ENCODE results near the gene GIMAP7.
"Not testable (repeated sequence)": the region's sequence is repeated elsewhere in the genome, so short reads cannot be mapped to it uniquely, and the experiment has no call there.

Gene GIMAP7

DNA sequence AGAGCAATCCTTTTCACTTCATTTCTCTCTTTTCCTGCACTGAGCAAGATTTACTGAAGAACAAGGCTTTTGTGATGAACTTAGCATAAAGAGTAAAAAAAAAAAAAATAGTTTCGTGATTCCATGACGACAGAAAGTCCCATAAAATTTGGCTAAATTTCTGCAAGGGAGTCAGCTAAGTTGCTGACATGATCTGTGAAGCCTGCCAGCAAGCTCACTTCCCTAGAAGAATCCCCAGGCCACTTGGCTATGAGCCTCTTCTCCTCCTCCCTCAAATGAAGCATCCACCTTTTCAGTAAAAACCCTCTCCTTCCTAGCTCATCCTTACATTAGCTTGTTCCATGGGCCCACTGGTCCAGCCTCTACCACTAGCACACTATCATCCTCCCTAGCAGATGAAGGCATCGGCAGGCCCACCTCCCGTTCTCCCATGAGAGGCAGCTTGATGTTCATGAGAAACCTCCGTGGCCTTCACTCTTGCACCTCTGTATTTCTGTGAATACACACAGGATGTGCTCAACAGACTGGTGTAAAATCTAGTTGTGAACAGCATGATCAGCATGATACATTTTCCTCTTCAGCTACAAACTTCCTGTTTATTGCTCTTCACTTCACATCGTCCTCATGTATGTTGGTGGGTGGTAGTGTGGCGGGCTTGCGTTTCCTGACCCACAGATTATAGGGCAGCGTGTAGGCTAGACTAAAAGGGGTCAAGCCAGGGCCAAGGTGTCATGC lies 33.3 kb upstream of the GIMAP7 start:
- Histone ChIP-seq H3K27me3 (ENCODE audit: control insufficient read depth in 2 of 2, insufficient read depth in 2 of 2, low read length in 2 of 2) (no peaks in the 10 kb centered on the region), H3K4me1 (ENCODE audit: control insufficient read depth in 2 of 2, insufficient read depth in 2 of 2, low read length in 2 of 2) (peaks cover 3 to 5% of the 10 kb centered on the region in 2 donors), H3K27ac (ENCODE audit: low read depth in 2 of 2, low read length in 2 of 2) (peak overlapping the region; percentile 59 to 76), H3K36me3 (ENCODE audit: control insufficient read depth in 2 of 2, insufficient read depth in 2 of 2, low read length in 2 of 2) (no peaks in the 10 kb centered on the region), H3K4me3 (ENCODE audit: low read length in 2 of 2) (peak overlapping the region in 1 of 2 donors; percentile 41), H3K9me3 (ENCODE audit: control insufficient read depth in 2 of 2, low read length in 2 of 2) (no peaks in the 10 kb centered on the region), H3K9ac (ENCODE audit: low read depth in 1 of 2, low read length in 2 of 2) (peak overlapping the region in 1 of 2 donors; percentile 32)

DNA sequence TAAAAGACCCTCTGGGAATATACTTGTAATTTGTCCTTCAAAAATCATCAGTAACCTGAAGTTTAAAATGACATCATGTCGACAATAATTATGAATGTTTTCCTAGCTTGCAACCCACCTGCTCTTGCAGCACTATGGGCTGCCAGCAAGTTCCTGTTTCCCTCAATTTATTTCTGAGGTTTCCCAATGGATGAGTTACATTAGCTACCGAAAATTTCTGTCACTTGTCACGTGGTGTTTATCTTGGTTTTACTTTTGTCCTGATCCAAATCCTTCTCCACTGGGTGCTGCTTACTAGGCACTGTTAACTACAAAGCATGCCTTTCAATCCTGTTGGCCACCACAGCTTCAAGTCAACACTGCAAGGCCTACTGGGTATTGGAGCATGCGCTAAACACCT lies 32.8 kb upstream of the GIMAP7 start:
- H3K9ac ChIP-seq (ENCODE audit: low read depth in 1 of 2, low read length in 2 of 2): no peak overlapping the region
- H3K36me3 ChIP-seq (ENCODE audit: control insufficient read depth in 2 of 2, insufficient read depth in 2 of 2, low read length in 2 of 2): no peaks in the 10 kb centered on the region
- peak overlapping the region; percentile 59 to 76 for H3K27ac ChIP-seq (ENCODE audit: low read depth in 2 of 2, low read length in 2 of 2)
- no peaks in the 10 kb centered on the region for H3K27me3 ChIP-seq (ENCODE audit: control insufficient read depth in 2 of 2, insufficient read depth in 2 of 2, low read length in 2 of 2)
- peaks cover 3 to 5% of the 10 kb centered on the region in 2 donors for H3K4me1 ChIP-seq (ENCODE audit: control insufficient read depth in 2 of 2, insufficient read depth in 2 of 2, low read length in 2 of 2)
- H3K9me3 ChIP-seq (ENCODE audit: control insufficient read depth in 2 of 2, low read length in 2 of 2): no peaks in the 10 kb centered on the region
- no peak overlapping the region for H3K4me3 ChIP-seq (ENCODE audit: low read length in 2 of 2)

DNA sequence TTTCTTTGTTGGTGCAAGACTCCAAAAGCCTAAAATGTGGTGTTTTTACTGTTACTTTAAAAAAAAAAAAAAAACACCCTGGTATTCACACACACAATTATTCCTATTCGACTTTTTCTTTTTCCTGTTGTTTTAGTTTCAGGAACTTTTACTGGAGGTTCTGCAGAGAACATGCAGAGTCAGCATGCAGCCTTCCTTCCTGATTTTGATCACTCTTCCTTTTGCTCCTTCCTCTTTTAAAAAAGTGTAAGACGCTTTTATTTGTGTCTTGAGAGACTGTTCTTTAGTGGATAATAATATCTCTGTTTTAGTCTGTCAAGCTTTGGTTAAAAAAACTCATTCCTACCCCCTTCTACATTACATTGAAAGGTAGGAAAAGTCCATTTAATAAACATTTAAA lies 31.2 kb upstream of the GIMAP7 start:
- H3K36me3 ChIP-seq (ENCODE audit: control insufficient read depth in 2 of 2, insufficient read depth in 2 of 2, low read length in 2 of 2); H3K9me3 ChIP-seq (ENCODE audit: control insufficient read depth in 2 of 2, low read length in 2 of 2); H3K9ac ChIP-seq (ENCODE audit: low read depth in 1 of 2, low read length in 2 of 2); H3K27me3 ChIP-seq (ENCODE audit: control insufficient read depth in 2 of 2, insufficient read depth in 2 of 2, low read length in 2 of 2); H3K4me3 ChIP-seq (ENCODE audit: low read length in 2 of 2); H3K4me1 ChIP-seq (ENCODE audit: control insufficient read depth in 2 of 2, insufficient read depth in 2 of 2, low read length in 2 of 2): not testable (repeated sequence)
- H3K27ac ChIP-seq (ENCODE audit: low read depth in 2 of 2, low read length in 2 of 2): peak overlapping the region in 1 of 2 donors; percentile 32

DNA sequence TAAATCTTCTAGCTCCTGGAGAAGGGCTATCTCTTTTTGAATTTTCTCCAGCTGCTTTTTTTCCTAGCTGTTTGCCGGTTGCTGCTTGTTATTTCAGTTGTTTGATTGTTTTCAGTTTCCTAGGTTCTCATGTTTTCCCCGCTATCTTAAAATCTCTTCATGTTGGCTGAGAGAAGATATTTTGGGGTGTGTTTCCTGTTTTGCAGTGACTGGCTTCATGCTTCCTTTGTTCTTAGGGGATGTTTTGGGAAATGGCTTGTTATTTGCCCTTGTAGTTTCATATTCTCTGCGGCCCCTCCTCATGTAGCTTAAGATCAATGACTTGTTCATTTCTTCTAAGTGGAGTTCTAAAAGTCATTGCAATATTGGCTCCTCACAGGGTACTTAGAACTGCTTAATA lies 30.6 kb upstream of the GIMAP7 start:
- not testable (repeated sequence) for H3K27me3 ChIP-seq (ENCODE audit: control insufficient read depth in 2 of 2, insufficient read depth in 2 of 2, low read length in 2 of 2); H3K4me1 ChIP-seq (ENCODE audit: control insufficient read depth in 2 of 2, insufficient read depth in 2 of 2, low read length in 2 of 2); H3K9ac ChIP-seq (ENCODE audit: low read depth in 1 of 2, low read length in 2 of 2); H3K4me3 ChIP-seq (ENCODE audit: low read length in 2 of 2); H3K36me3 ChIP-seq (ENCODE audit: control insufficient read depth in 2 of 2, insufficient read depth in 2 of 2, low read length in 2 of 2); H3K9me3 ChIP-seq (ENCODE audit: control insufficient read depth in 2 of 2, low read length in 2 of 2)
- H3K27ac ChIP-seq (ENCODE audit: low read depth in 2 of 2, low read length in 2 of 2): peak overlapping the region; percentile 29 to 32

DNA sequence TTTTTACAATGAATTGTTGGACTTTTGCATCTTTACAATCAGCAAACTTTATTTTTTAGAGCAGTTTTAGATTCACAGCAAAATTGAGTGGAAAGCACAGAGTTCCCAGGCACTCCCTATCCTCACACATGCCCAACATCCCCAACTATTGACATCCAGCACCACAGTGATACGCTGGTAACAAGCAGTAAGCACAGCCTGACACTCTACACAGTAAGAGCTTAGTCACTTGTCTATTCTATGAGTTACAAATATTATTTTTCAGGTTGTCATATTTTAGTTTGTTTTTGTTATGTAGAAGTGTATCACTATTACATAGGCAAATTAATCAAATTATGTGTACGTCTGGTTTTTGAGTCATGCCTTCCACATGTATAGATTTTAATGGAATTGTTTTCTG lies 27.0 kb upstream of the GIMAP7 start:
- H3K4me1 ChIP-seq (ENCODE audit: control insufficient read depth in 2 of 2, insufficient read depth in 2 of 2, low read length in 2 of 2): peaks cover 0 to 2% of the 10 kb centered on the region in 2 donors
- no peaks in the 10 kb centered on the region for H3K27me3 ChIP-seq (ENCODE audit: control insufficient read depth in 2 of 2, insufficient read depth in 2 of 2, low read length in 2 of 2)
- H3K36me3 ChIP-seq (ENCODE audit: control insufficient read depth in 2 of 2, insufficient read depth in 2 of 2, low read length in 2 of 2): no peaks in the 10 kb centered on the region
- no peak overlapping the region for H3K27ac ChIP-seq (ENCODE audit: low read depth in 2 of 2, low read length in 2 of 2)
- no peak overlapping the region for H3K4me3 ChIP-seq (ENCODE audit: low read length in 2 of 2)
- no peak overlapping the region for H3K9ac ChIP-seq (ENCODE audit: low read depth in 1 of 2, low read length in 2 of 2)
- no peaks in the 10 kb centered on the region for H3K9me3 ChIP-seq (ENCODE audit: control insufficient read depth in 2 of 2, low read length in 2 of 2)

DNA sequence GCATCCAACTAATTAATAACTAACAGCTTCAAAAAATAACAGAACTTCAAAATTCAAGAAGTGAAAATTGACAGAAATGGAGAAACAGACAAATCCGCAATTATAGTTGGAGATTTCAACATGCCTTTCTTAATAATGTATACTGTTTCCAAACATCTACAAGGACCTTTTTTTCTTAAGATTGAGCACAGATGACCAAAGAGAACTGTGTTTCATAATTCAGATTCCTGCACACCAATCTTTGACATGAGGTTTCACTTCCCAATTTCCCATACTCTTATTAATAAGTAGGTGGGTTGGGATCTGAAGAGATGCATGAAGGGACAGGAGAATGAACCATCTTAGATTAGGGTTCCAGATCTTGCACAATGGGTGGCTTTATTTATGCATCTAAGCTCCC lies 24.9 kb upstream of the GIMAP7 start:
- no peak overlapping the region for H3K4me3 ChIP-seq (ENCODE audit: low read length in 2 of 2)
- no peaks in the 10 kb centered on the region for H3K27me3 ChIP-seq (ENCODE audit: control insufficient read depth in 2 of 2, insufficient read depth in 2 of 2, low read length in 2 of 2)
- H3K27ac ChIP-seq (ENCODE audit: low read depth in 2 of 2, low read length in 2 of 2): no peak overlapping the region
- no peak overlapping the region for H3K9ac ChIP-seq (ENCODE audit: low read depth in 1 of 2, low read length in 2 of 2)
- no peaks in the 10 kb centered on the region for H3K9me3 ChIP-seq (ENCODE audit: control insufficient read depth in 2 of 2, low read length in 2 of 2)
- H3K4me1 ChIP-seq (ENCODE audit: control insufficient read depth in 2 of 2, insufficient read depth in 2 of 2, low read length in 2 of 2): no peaks in the 10 kb centered on the region
- no peaks in the 10 kb centered on the region for H3K36me3 ChIP-seq (ENCODE audit: control insufficient read depth in 2 of 2, insufficient read depth in 2 of 2, low read length in 2 of 2)

DNA sequence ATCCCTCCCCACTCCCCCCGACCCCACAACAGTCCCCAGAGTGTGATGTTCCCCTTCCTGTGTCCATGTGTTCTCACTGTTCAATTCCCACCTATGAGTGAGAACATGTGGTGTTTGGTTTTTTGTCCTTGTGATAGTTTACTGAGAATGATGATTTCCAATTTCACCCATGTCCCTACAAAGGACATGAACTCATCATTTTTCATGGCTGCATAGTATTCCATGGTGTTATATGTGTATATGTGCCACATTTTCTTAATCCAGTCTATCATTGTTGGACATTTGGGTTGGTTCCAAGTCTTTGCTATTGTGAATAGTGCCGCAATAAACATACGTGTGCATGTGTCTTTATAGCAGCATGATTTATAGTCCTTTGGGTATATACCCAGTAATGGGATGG lies 21.2 kb upstream of the GIMAP7 start:
- not testable (repeated sequence) for H3K27ac ChIP-seq (ENCODE audit: low read depth in 2 of 2, low read length in 2 of 2); H3K9me3 ChIP-seq (ENCODE audit: control insufficient read depth in 2 of 2, low read length in 2 of 2); H3K9ac ChIP-seq (ENCODE audit: low read depth in 1 of 2, low read length in 2 of 2); H3K4me3 ChIP-seq (ENCODE audit: low read length in 2 of 2); H3K36me3 ChIP-seq (ENCODE audit: control insufficient read depth in 2 of 2, insufficient read depth in 2 of 2, low read length in 2 of 2); H3K27me3 ChIP-seq (ENCODE audit: control insufficient read depth in 2 of 2, insufficient read depth in 2 of 2, low read length in 2 of 2); H3K4me1 ChIP-seq (ENCODE audit: control insufficient read depth in 2 of 2, insufficient read depth in 2 of 2, low read length in 2 of 2)

DNA sequence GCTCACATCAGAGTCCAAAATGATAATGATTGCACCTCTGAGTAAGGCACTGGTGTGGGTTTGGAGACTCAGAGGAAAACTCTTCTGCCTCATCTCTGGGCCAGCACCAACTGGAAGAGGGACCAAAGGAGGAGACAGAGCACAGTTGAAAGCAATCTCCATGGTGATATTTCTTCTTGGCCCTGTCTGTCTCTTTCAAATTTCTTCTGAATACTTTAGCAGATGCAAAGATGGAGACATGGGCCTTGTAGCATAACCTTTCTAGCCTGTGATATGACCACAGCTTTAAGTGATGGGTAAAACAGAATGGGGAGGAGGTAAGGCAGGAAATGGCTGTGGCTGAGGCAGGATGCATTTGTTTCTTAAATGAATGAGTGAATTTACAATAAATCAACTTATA lies 12.2 kb upstream of the GIMAP7 start:
- Histone ChIP-seq H3K4me3 (ENCODE audit: low read length in 2 of 2) (no peak overlapping the region), H3K9me3 (ENCODE audit: control insufficient read depth in 2 of 2, low read length in 2 of 2) (no peaks in the 10 kb centered on the region), H3K36me3 (ENCODE audit: control insufficient read depth in 2 of 2, insufficient read depth in 2 of 2, low read length in 2 of 2) (no peaks in the 10 kb centered on the region), H3K4me1 (ENCODE audit: control insufficient read depth in 2 of 2, insufficient read depth in 2 of 2, low read length in 2 of 2) (peaks cover 0 to 3% of the 10 kb centered on the region in 2 donors), H3K27ac (ENCODE audit: low read depth in 2 of 2, low read length in 2 of 2) (peak overlapping the region in 1 of 2 donors; percentile 33), H3K9ac (ENCODE audit: low read depth in 1 of 2, low read length in 2 of 2) (no peak overlapping the region), H3K27me3 (ENCODE audit: control insufficient read depth in 2 of 2, insufficient read depth in 2 of 2, low read length in 2 of 2) (no peaks in the 10 kb centered on the region)

DNA sequence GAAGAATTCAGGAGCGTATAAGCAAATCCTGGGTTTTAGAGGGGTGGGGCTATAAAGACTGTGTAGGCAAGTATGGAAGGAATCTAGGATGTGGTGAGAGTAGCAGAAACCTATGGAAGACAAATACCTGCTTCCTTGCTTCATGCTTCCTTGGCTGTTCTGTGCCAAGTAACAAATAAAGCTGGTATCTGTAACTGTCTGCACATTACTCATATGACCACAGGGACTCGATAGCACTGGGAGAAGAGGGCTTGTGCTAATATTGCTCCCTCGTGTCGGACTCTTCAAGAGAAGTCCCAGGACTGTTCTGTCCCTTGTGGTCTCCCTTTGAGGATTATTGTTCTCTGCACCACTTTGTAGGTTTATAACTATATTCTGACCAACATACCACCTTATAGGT lies 11.5 kb upstream of the GIMAP7 start:
- no peaks in the 10 kb centered on the region for H3K9me3 ChIP-seq (ENCODE audit: control insufficient read depth in 2 of 2, low read length in 2 of 2)
- H3K9ac ChIP-seq (ENCODE audit: low read depth in 1 of 2, low read length in 2 of 2): no peak overlapping the region
- H3K4me1 ChIP-seq (ENCODE audit: control insufficient read depth in 2 of 2, insufficient read depth in 2 of 2, low read length in 2 of 2): peaks cover 0 to 3% of the 10 kb centered on the region in 2 donors
- H3K27me3 ChIP-seq (ENCODE audit: control insufficient read depth in 2 of 2, insufficient read depth in 2 of 2, low read length in 2 of 2): no peaks in the 10 kb centered on the region
- peak overlapping the region in 1 of 2 donors; percentile 54 for H3K27ac ChIP-seq (ENCODE audit: low read depth in 2 of 2, low read length in 2 of 2)
- no peak overlapping the region for H3K4me3 ChIP-seq (ENCODE audit: low read length in 2 of 2)
- no peaks in the 10 kb centered on the region for H3K36me3 ChIP-seq (ENCODE audit: control insufficient read depth in 2 of 2, insufficient read depth in 2 of 2, low read length in 2 of 2)

DNA sequence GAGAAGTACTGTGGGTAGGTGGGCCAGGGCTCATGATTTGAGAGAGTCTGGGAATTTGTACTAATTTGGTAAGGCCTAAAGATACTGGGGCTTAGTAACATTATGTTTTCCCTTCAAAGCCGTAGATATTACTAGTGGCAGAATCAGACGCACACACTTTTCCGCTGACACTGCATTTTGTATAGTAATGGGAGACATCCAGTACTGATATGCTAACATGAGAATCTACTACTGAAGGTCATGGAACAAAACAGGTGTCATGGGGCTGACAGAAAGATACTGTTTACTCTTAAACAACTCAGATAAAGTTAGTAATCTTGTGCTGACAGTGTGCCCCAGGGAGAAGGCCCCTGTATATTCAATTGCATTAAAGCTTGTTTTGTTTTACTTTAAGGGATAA lies 11.1 kb upstream of the GIMAP7 start:
- Histone ChIP-seq H3K4me1 (ENCODE audit: control insufficient read depth in 2 of 2, insufficient read depth in 2 of 2, low read length in 2 of 2) (peaks cover 0 to 3% of the 10 kb centered on the region in 2 donors), H3K9me3 (ENCODE audit: control insufficient read depth in 2 of 2, low read length in 2 of 2) (no peaks in the 10 kb centered on the region), H3K27me3 (ENCODE audit: control insufficient read depth in 2 of 2, insufficient read depth in 2 of 2, low read length in 2 of 2) (no peaks in the 10 kb centered on the region), H3K4me3 (ENCODE audit: low read length in 2 of 2) (no peak overlapping the region), H3K36me3 (ENCODE audit: control insufficient read depth in 2 of 2, insufficient read depth in 2 of 2, low read length in 2 of 2) (no peaks in the 10 kb centered on the region), H3K27ac (ENCODE audit: low read depth in 2 of 2, low read length in 2 of 2) (peak overlapping the region in 1 of 2 donors; percentile 54), H3K9ac (ENCODE audit: low read depth in 1 of 2, low read length in 2 of 2) (no peak overlapping the region)

Data from mucosa of rectum (tissue), 2 donors.